Upper lobe of left lung (tissue), 6 donors: ENCODE data around the gene RIMBP2. TPM values are rescaled to one million over a fixed set of nuclear protein-coding genes. Genes with fewer than 3 reads are reported as not detected.

Experiments
- ATAC-seq, 2 donors: fragments of 200-7000 bp; cut with Tn5 transposase; one replicate each; pipeline ENCODE4 v1.9.1; 2022; ENCODE audit warnings: mild to moderate bottlenecking in 2 of 2, moderate library complexity in 2 of 2; ENCODE audit not compliant: low FRiP score in 2 of 2
- DNase-seq, 2 donors: peaks; one replicate each; pipeline ENCODE4 v3.0.0-alpha.2; 2019 to 2020
- H3K27ac ChIP-seq, 4 donors: fragments of 200-600 bp; sonication (generic); one replicate each; pipeline ENCODE4 v1.5.1; 2016 to 2019
- H3K27me3 ChIP-seq, 4 donors: fragments of 200-600 bp; sonication (generic); one replicate each; pipeline ENCODE4 v1.5.1; 2017 to 2019
- H3K36me3 ChIP-seq, 4 donors: fragments of 200-600 bp; sonication (generic); one replicate each; pipeline ENCODE4 v1.5.1; 2016 to 2019
- H3K4me1 ChIP-seq, 4 donors: fragments of 200-600 bp; sonication (generic); one replicate each; pipeline ENCODE4 v1.5.1; 2018 to 2019
- H3K4me3 ChIP-seq, 4 donors: fragments of 200-600 bp; sonication (generic); one replicate each; pipeline ENCODE4 v1.5.1; 2017 to 2019; ENCODE audit warnings: mild to moderate bottlenecking in 2 of 4, moderate library complexity in 1 of 4
- H3K9me3 ChIP-seq, 4 donors: fragments of 200-600 bp; sonication (generic); one replicate each; pipeline ENCODE4 v1.5.1; 2018 to 2019
- EP300 ChIP-seq, 4 donors: sonication (generic); formaldehyde crosslinking; IDR thresholded peaks; one replicate each; pipeline ENCODE4 v1.5.1; 2017; ENCODE audit warnings: antibody characterized with exemption in 4 of 4, control low read depth in 2 of 4
- POLR2A ChIP-seq, 4 donors: fragments of 450-650 bp; IDR thresholded peaks; one replicate each; pipeline ENCODE4 v1.5.1; 2016 to 2017; ENCODE audit warnings: antibody characterized with exemption in 4 of 4, mild to moderate bottlenecking in 2 of 4
- POLR2AphosphoS5 ChIP-seq, 2 donors: sonication (generic); formaldehyde crosslinking; IDR thresholded peaks; one replicate each; pipeline ENCODE4 v1.5.1; 2017; ENCODE audit warnings: antibody characterized with exemption in 2 of 2
- WGBS, 2 donors: methylation state at CpG; one replicate each; pipeline ENCODE4 v1.1.5; 2017 to 2018; 5-methylcytosine and 5-hydroxymethylcytosine counted together
- total RNA-seq, 6 donors: library from RNA; depleted of rRNA in 4 of 6; stranded (reverse); fragments of >200 nt in 4 of 6; gene quantifications; one replicate each; pipeline versions ENCODE4 v1.1.0 to v1.2.1, GENCODE V29; 2016 to 2021
- TF ChIP-seq, protein P1 (sequence below), 6 experiments: fragments of 450-650 bp in 4 of 6; fragments of 200-600 bp in 2 of 6; sonication (generic) in 2 of 6; IDR thresholded peaks; one replicate each; pipeline ENCODE4 v1.5.1; 2016 to 2019; ENCODE audit warnings: antibody characterized with exemption in 6 of 6
- donor health status: DM: no; HTN: no; CAD: no; lungs with moderate emphysema.
- donor health status: DM: no; HTN: yes; CAD: no; lungs with severe emphysema.

RIMBP2 gene
- total RNA-seq, 6 donors from 2014 or later, result 0.23 to 3.9 (median 0.44) TPM; not detected in 1

DNA sequence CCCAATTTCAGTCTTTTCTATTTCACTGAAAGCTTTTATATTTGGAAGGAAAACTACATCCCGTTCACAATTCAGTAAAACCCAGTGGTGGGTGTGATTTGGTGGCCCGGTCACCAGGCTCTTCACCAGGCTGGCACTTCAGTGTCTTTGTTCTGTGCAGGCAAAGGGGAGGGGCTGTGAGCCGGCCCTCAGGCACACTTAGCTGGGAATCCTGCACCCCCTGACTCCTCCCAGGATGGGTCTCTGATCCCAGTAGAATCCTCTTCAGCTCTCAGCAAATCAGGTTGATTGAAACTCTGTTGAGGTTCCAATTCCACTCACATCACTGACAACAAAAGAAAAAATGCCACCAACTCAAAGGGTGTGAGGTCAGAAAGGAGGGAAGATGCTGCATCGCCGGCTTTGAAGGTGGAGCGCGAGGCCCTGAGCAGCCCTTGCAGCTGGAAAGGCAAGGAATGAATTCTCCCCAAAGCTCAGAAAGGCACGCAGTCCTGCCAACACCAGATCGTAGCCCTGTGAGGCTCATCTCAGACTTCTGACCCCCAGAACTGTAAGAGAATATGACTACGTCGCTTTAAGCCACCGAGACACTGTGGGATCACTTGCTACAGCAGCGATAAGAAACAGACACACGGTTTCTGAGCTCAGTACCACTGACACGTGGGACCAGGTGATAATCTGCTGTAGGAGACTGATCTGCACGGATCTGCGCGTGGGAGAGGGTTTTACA lies 211.8 kb downstream of the RIMBP2 start:
- TF ChIP-seq POLR2AphosphoS5 (IDR thresholded peaks at IDR 0.05), result no peak
- TF ChIP-seq POLR2A (IDR thresholded peaks at IDR 0.05), result no peak
- TF ChIP-seq, protein P1, sequence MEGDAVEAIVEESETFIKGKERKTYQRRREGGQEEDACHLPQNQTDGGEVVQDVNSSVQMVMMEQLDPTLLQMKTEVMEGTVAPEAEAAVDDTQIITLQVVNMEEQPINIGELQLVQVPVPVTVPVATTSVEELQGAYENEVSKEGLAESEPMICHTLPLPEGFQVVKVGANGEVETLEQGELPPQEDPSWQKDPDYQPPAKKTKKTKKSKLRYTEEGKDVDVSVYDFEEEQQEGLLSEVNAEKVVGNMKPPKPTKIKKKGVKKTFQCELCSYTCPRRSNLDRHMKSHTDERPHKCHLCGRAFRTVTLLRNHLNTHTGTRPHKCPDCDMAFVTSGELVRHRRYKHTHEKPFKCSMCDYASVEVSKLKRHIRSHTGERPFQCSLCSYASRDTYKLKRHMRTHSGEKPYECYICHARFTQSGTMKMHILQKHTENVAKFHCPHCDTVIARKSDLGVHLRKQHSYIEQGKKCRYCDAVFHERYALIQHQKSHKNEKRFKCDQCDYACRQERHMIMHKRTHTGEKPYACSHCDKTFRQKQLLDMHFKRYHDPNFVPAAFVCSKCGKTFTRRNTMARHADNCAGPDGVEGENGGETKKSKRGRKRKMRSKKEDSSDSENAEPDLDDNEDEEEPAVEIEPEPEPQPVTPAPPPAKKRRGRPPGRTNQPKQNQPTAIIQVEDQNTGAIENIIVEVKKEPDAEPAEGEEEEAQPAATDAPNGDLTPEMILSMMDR (IDR thresholded peaks at IDR 0.05), result no peak
- no peak for TF ChIP-seq EP300 (IDR thresholded peaks at IDR 0.05)
- H3K9me3 ChIP-seq, result no peaks in the 10 kb centered on the region
- 70 to 72% methylated on average over 18 of the region's 18 CpGs for WGBS, 2 donors
- H3K4me3 ChIP-seq, result no peak overlapping the region
- no peaks in the 10 kb centered on the region for H3K36me3 ChIP-seq
- ATAC-seq, result no peak
- no peak for DNase-seq
- no peak overlapping the region for H3K27ac ChIP-seq
- no peaks in the 10 kb centered on the region for H3K4me1 ChIP-seq
- H3K27me3 ChIP-seq, result no peaks in the 10 kb centered on the region

DNA sequence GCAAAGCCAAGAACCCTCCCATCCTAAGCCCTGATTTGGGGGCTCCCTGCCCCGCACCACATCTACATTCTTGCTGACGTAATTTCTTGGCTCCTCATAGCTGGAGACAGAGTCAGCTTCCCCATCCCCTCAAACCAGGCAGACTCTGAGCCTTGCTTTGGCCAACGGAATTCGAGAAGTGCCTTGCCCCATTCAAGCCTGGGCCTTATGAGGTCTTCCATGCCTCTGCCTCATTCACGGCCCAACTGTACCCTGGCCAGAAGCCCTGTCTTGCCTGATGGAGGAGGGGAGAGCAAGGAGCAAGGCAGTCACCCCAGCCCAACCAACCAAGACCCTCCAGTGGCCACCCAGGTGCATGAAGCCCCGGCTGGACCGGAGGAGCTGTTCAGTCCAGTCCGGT lies 214.3 kb downstream of the RIMBP2 start:
- no peaks in the 10 kb centered on the region for H3K27me3 ChIP-seq
- DNase-seq (no peak), ATAC-seq (no peak)
- H3K9me3 ChIP-seq, result no peaks in the 10 kb centered on the region
- TF ChIP-seq POLR2A (IDR thresholded peaks at IDR 0.05), result no peak
- TF ChIP-seq, protein P1 (IDR thresholded peaks at IDR 0.05), result no peak
- no peak for TF ChIP-seq EP300 (IDR thresholded peaks at IDR 0.05)
- no peak for TF ChIP-seq POLR2AphosphoS5 (IDR thresholded peaks at IDR 0.05)
- 76 to 87% methylated on average over 7 to 8 of the region's 8 CpGs for WGBS, 2 donors
- H3K4me1 ChIP-seq, result no peaks in the 10 kb centered on the region
- H3K27ac ChIP-seq, result no peak overlapping the region
- H3K36me3 ChIP-seq, result no peaks in the 10 kb centered on the region
- no peak overlapping the region for H3K4me3 ChIP-seq

DNA sequence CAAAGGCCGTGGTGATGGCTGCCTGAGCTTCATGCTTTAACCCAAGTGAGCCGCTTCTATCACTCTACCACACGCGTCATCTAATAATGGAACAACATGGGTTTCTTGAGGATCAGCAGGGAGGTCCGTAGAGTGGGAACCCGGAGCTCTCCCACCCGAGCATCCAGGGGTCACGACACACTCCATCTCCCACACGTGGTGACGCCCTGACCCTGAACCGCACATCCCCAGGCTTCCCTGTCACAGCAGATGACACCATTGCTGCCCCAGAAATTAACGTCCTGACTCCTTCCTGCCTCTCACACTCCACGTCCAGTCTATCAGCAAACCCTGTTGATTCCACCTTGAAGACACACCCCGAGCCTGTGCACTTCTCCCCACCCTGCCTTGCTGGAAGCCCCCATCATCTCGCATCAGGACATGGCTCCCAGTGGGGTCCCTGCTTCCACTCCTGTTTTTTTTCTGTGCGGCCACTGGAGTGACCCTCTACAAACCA lies 215.2 kb downstream of the RIMBP2 start:
- Histone ChIP-seq H3K27me3 (no peaks in the 10 kb centered on the region), H3K4me3 (no peak overlapping the region), H3K9me3 (no peaks in the 10 kb centered on the region), H3K36me3 (no peaks in the 10 kb centered on the region), H3K27ac (no peak overlapping the region), H3K4me1 (no peaks in the 10 kb centered on the region)
- WGBS, 2 donors, result 74 to 78% methylated on average over 16 of the region's 16 CpGs
- ATAC-seq (no peak), DNase-seq (no peak)
- TF ChIP-seq EP300 (IDR thresholded peaks at IDR 0.05) (no peak), POLR2AphosphoS5 (IDR thresholded peaks at IDR 0.05) (no peak), POLR2A (IDR thresholded peaks at IDR 0.05) (no peak)
- TF ChIP-seq, protein P1 (IDR thresholded peaks at IDR 0.05), result no peak

DNA sequence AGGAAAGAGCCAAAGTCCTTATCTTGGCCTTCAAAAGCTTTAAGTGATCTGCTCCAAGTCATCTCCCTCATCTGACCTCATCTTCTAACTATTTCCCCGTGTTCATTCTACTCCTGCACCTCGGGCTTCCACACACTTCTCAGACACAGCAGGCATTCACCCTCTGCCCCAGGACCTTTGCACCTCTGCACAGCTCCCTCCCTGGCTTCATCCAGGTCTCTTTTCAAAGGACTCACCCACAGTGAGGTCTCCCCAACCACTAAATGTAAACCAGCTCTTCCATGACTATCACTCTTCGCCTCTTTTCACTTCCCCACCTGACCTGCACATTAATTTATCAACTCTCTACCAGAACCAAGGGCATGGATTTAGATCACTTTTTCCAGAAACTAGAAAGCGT lies 216.6 kb downstream of the RIMBP2 start:
- 62 to 73% methylated on average over 4 of the region's 4 CpGs for WGBS, 2 donors
- no peak for ATAC-seq

DNA sequence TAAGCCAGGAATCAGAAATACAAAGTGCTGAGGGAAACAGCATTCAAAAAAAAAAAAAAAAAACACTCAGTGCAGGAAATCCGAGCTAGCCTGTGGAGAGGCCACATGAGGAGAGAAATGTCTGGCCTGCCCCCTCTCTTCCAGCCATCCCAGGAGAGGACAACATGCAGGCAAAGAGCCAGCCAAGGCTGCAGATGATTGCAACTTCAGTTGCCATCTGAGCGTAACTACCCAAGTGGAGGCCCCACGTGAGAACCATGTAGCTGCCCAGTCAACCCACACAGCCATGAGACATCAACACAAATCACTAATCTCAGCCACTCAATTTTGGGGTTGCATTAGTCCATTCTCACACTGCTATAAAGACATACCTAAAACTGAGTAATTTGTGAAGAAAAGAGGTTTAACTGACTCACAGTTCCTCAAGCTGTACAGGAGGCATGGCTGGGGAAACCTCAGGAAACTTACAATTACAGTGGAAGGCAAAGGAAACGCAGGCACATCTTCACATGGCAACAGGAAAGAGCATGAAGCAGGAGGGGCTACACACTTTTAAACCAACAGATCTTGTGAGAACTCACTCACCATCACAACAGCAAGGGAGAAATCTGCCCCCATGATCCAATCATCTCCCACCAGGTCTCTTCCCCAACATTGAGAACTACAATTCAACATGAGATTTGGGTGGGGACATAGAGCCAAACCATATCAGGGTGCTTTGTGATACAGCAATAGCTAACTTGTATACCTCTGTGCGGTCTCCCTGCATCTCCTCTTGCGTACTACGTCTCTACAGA lies 217.3 kb downstream of the RIMBP2 start:
- no peaks in the 10 kb centered on the region for H3K27me3 ChIP-seq
- no peak for TF ChIP-seq POLR2A (IDR thresholded peaks at IDR 0.05)
- TF ChIP-seq, protein P1 (IDR thresholded peaks at IDR 0.05), result no peak
- no peak for TF ChIP-seq EP300 (IDR thresholded peaks at IDR 0.05)
- no peak for TF ChIP-seq POLR2AphosphoS5 (IDR thresholded peaks at IDR 0.05)
- 80 to 81% methylated on average over 7 of the region's 7 CpGs for WGBS, 2 donors
- no peaks in the 10 kb centered on the region for H3K36me3 ChIP-seq
- no peak for ATAC-seq
- H3K4me3 ChIP-seq, result no peak overlapping the region
- no peak overlapping the region for H3K27ac ChIP-seq
- no peak for DNase-seq
- no peaks in the 10 kb centered on the region for H3K4me1 ChIP-seq
- H3K9me3 ChIP-seq, result no peaks in the 10 kb centered on the region

More for the DNA sequence above, 216.6 kb downstream of the RIMBP2 start:
- Histone ChIP-seq H3K27me3 (no peaks in the 10 kb centered on the region), H3K4me3 (no peak overlapping the region), H3K9me3 (no peaks in the 10 kb centered on the region), H3K27ac (no peak overlapping the region), H3K36me3 (no peaks in the 10 kb centered on the region), H3K4me1 (no peaks in the 10 kb centered on the region)
- TF ChIP-seq EP300 (IDR thresholded peaks at IDR 0.05), result no peak
- no peak for DNase-seq
